GM12892 (cell line): ENCODE results near the gene SDSL.

Experiments
- POLR2A ChIP-seq: IDR thresholded peaks from 2 replicates; pipeline ENCODE4 v1.6.1; 2011; ENCODE audit warnings: low read depth, low read length, control low read depth
- POLR2AphosphoS5 ChIP-seq: IDR thresholded peaks from 2 replicates; pipeline ENCODE4 v1.6.1; 2011; ENCODE audit warnings: low read depth, low read length, control low read depth
- TAF1 ChIP-seq: IDR thresholded peaks from 2 replicates; pipeline ENCODE4 v1.6.1; 2011; ENCODE audit warnings: low read depth, mild to moderate bottlenecking, control low read depth, low read length, borderline replicate concordance

DNA sequence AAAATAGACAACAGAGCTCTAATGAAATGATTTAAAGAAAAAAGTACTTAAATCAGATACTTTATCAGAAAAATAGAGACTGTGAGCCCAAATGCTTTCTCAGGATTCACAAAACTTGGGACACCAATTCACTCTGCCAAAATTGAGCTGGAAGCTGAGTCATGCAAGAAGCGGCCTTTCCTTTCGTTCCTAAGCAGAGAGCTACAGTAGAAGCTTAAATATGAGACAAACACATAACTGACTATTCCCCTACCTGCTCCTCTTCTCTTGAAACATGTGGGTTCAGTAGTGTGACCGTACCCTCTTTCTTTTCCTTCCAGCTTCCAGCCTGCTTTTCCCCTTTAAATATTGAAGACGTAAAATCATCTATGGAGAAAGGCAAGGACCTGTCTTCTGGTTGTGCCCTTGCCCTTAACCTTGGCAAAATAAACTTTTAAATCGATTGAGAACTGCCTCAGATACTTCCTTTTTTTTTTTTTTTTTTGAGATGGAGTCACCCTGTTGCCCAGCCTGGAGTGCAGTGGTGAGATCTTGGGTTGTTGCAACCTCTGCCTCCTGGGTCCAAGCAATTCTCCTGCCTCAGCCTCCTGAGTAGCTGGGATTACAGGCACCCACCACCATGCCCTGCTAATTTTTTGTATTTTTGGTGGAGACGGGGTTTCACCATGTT lies 14.1 kb upstream of the SDSL start:
- TF ChIP-seq POLR2A, result no peak
- TF ChIP-seq POLR2AphosphoS5, result no peak
- no peak for TF ChIP-seq TAF1
